HG03520 (cell line): ENCODE data around the gene PRSS58.

Experiments used
- ATAC-seq: cut with Tn5 transposase; IDR thresholded peaks from one replicate; pipeline ENCODE4 v1.9.1; 2021; ENCODE audit warnings: mild to moderate bottlenecking, moderate library complexity; ENCODE audit not compliant: unreplicated experiment

PRSS58 gene

DNA sequence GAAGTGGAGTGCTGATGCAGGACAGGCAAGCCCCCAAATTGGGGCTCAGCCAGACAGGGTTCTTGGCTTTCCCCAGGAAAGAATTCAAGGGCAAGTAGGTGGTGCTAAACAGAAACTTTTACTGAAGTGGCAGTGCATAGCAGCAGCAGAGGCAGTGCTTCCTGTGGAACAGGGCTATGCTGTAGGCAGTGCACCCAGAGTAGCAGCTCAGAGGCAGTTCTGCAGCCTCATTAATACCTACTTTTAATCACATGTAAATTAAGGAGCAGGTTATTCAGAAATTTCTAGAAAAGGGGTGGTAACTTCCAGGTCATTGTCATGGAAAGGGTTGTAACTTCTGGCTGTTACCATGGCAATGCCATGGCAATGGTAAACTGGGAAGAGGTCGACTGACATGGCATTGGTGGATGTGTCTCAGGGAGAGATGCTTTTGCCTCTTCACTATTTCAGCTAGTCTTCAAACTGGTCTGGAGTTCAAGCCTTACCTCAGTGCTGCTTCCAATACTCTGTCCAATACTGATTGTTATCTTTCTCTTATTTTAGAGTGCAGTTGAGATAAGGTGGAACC lies 29.2 kb downstream of the PRSS58 start:
- no peak for ATAC-seq
